Neutrophil (primary cell): ENCODE results near the gene SNTB2.

Experiments used
- H3K27ac ChIP-seq: fragments of 200-600 bp; sonication (generic); 2 replicates; pipeline ENCODE4 v1.5.1; 2016; ENCODE audit warnings: mild to moderate bottlenecking, moderate library complexity
- H3K27me3 ChIP-seq: fragments of 200-600 bp; sonication (generic); 2 replicates; pipeline ENCODE4 v1.6.0; 2016; ENCODE audit warnings: mild to moderate bottlenecking
- H3K36me3 ChIP-seq: fragments of 200-600 bp; sonication (generic); 2 replicates; pipeline ENCODE4 v1.5.1; 2017
- H3K4me1 ChIP-seq, 2 experiments: fragments of 200-600 bp in 1 of 2; sonication (generic) in 1 of 2; 1 replicate in 1 of 2; 2 replicates in 1 of 2; pipeline versions ENCODE4 v1.5.1 to v1.6.1; 2013 to 2016; ENCODE audit warnings: low read depth in 1 of 2, low read length in 1 of 2, mild to moderate bottlenecking in 1 of 2, moderate library complexity in 1 of 2; ENCODE audit not compliant: control insufficient read depth in 1 of 2, insufficient read depth in 1 of 2
- H3K4me3 ChIP-seq, 2 experiments: fragments of 200-600 bp in 1 of 2; sonication (generic) in 1 of 2; 1 replicate in 1 of 2; 2 replicates in 1 of 2; pipeline ENCODE4 v1.5.1; 2013 to 2016; ENCODE audit warnings: low read depth in 1 of 2, low read length in 1 of 2, mild to moderate bottlenecking in 1 of 2, moderate library complexity in 1 of 2
- H3K9me3 ChIP-seq: fragments of 200-600 bp; sonication (generic); 2 replicates; pipeline ENCODE4 v1.5.1; 2016
- CTCF ChIP-seq: fragments of 200-600 bp; sonication (generic); IDR thresholded peaks from 2 replicates; pipeline ENCODE4 v1.5.1; 2016; ENCODE audit warnings: antibody characterized with exemption

Gene SNTB2

GRCh38 chr16:69318177-69318910 is 131.4 kb downstream of the SNTB2 start:
- no peaks in the 10 kb centered on the region for H3K4me1 ChIP-seq
- no peak overlapping the region for H3K27ac ChIP-seq
- H3K36me3 ChIP-seq = peaks cover 91% of the 10 kb centered on the region
- no peaks in the 10 kb centered on the region for H3K27me3 ChIP-seq
- no peaks in the 10 kb centered on the region for H3K9me3 ChIP-seq
- H3K4me3 ChIP-seq = no peak overlapping the region
- TF ChIP-seq CTCF = no peak

GRCh38 chr16:69318911-69319289 is 131.9 kb downstream of the SNTB2 start:
- Histone ChIP-seq H3K27me3 (no peaks in the 10 kb centered on the region), H3K9me3 (no peaks in the 10 kb centered on the region), H3K36me3 (peaks cover 97% of the 10 kb centered on the region), H3K4me1 (no peaks in the 10 kb centered on the region), H3K27ac (no peak overlapping the region), H3K4me3 (no peak overlapping the region)
- no peak for TF ChIP-seq CTCF

GRCh38 chr16:69319381-69319780 is 132.4 kb downstream of the SNTB2 start:
- Histone ChIP-seq H3K4me1 (no peaks in the 10 kb centered on the region), H3K36me3 (peaks cover 97% of the 10 kb centered on the region), H3K9me3 (no peaks in the 10 kb centered on the region), H3K4me3 (no peak overlapping the region), H3K27ac (no peak overlapping the region), H3K27me3 (no peaks in the 10 kb centered on the region)
- no peak for TF ChIP-seq CTCF

GRCh38 chr16:69319826-69320739 is 133.1 kb downstream of the SNTB2 start:
- no peak overlapping the region for H3K27ac ChIP-seq
- peaks cover 97% of the 10 kb centered on the region for H3K36me3 ChIP-seq
- no peak overlapping the region for H3K4me3 ChIP-seq
- TF ChIP-seq CTCF = no peak
- no peaks in the 10 kb centered on the region for H3K4me1 ChIP-seq
- no peaks in the 10 kb centered on the region for H3K9me3 ChIP-seq
- H3K27me3 ChIP-seq = no peaks in the 10 kb centered on the region

GRCh38 chr16:69320740-69321073 is 133.7 kb downstream of the SNTB2 start:
- no peak for TF ChIP-seq CTCF
- Histone ChIP-seq H3K27me3 (no peaks in the 10 kb centered on the region), H3K4me1 (no peaks in the 10 kb centered on the region), H3K9me3 (no peaks in the 10 kb centered on the region), H3K27ac (no peak overlapping the region), H3K36me3 (peaks cover 97% of the 10 kb centered on the region), H3K4me3 (no peak overlapping the region)
